GM18511 (cell line): ENCODE data around the gene SNAP29.
"Not testable (repeated sequence)": the region's sequence is repeated elsewhere in the genome, so short reads cannot be mapped to it uniquely, and the experiment has no call there.

Experiments
- ATAC-seq: cut with Tn5 transposase; IDR thresholded peaks from one replicate; pipeline ENCODE4 v1.9.1; 2021; ENCODE audit warnings: mild to moderate bottlenecking, moderate library complexity; ENCODE audit not compliant: unreplicated experiment

Gene SNAP29

GRCh38 chr22:20927940-20928572, 69.2 kb downstream of the SNAP29 start:
- no peak for ATAC-seq

GRCh38 chr22:20928573-20928967, 69.8 kb downstream of the SNAP29 start:
- ATAC-seq, result no peak

- no peak for ATAC-seq
Observed at GRCh38 chr22:20930004-20930403, 71.2 kb downstream of the SNAP29 start.

GRCh38 chr22:20930435-20930834, 71.6 kb downstream of the SNAP29 start:
- not testable (repeated sequence) for ATAC-seq

GRCh38 chr22:20931126-20931654, 72.4 kb downstream of the SNAP29 start:
- no peak for ATAC-seq

GRCh38 chr22:20933910-20934309, 75.1 kb downstream of the SNAP29 start:
- no peak for ATAC-seq

GRCh38 chr22:20935049-20935448, 76.2 kb downstream of the SNAP29 start:
- ATAC-seq, result not testable (repeated sequence)

GRCh38 chr22:20935780-20936539, 77.2 kb downstream of the SNAP29 start:
- not testable (repeated sequence) for ATAC-seq

- peak; percentile 52 for ATAC-seq
Observed at GRCh38 chr22:20937031-20937793, 78.4 kb downstream of the SNAP29 start.

GRCh38 chr22:20937794-20938671, 79.2 kb downstream of the SNAP29 start:
- ATAC-seq, result no peak

- ATAC-seq, result not testable (repeated sequence)
Observed at GRCh38 chr22:20939457-20940185, 80.8 kb downstream of the SNAP29 start.

- no peak for ATAC-seq
Observed at GRCh38 chr22:20940186-20940651, 81.4 kb downstream of the SNAP29 start.
